ENCODE data around the gene CEACAM19. TPM values are rescaled to one million over a fixed set of nuclear protein-coding genes. Genes with fewer than 3 reads are reported as not detected.

The CEACAM19 gene
- total RNA-seq, 1 donor from 2014 or later = 0.09 TPM

- Histone ChIP-seq H3K9me3 (ENCODE audit: low read depth) (no peaks in the 10 kb centered on the region), H3K4me2 (no peak overlapping the region), H2AFZ (replicated peaks) (no peak overlapping the region), H3K36me3 (no peaks in the 10 kb centered on the region), H3K9ac (no peak overlapping the region), H3K27ac (no peak overlapping the region), H3K27me3 (no peaks in the 10 kb centered on the region), H4K20me1 (ENCODE audit: low read depth) (no peaks in the 10 kb centered on the region), H3K4me3 (no peak overlapping the region), H3K79me2 (ENCODE audit: low read depth) (no peaks in the 10 kb centered on the region), H3K4me1 (no peaks in the 10 kb centered on the region), H3F3A (ENCODE audit: low read depth) (no peaks in the 10 kb centered on the region)
- no peaks in the 10 kb centered on the region for H3K36me3 Mint-ChIP-seq
- no peak overlapping the region for H3K27ac Mint-ChIP-seq
- no peak for TF ChIP-seq EZH2phosphoT487 (IDR thresholded peaks at IDR 0.05)
- TF ChIP-seq EZH2 (IDR thresholded peaks at IDR 0.05) = no peak
- no peak for TF ChIP-seq CTCF (IDR thresholded peaks at IDR 0.05)
- DNase-seq (ENCODE audit: low spot score) = no peak
- H3K4me3 Mint-ChIP-seq = no peak overlapping the region
- H3K27me3 Mint-ChIP-seq (ENCODE audit: insufficient read depth, low read depth) = peaks cover 2% of the 10 kb centered on the region
- H3K4me1 Mint-ChIP-seq = peaks cover 4% of the 10 kb centered on the region
- peaks cover 2% of the 10 kb centered on the region for H3K9me3 Mint-ChIP-seq
These were observed 29.9 kb downstream of the CEACAM19 start for GRCh38 chr19:44701228-44701627.

- DNase-seq (ENCODE audit: low spot score) = no peak
- H3F3A ChIP-seq (ENCODE audit: low read depth) = no peaks in the 10 kb centered on the region
- no peaks in the 10 kb centered on the region for H3K36me3 Mint-ChIP-seq
These were observed 31.4 kb downstream of the CEACAM19 start for GRCh38 chr19:44702551-44703176.

GRCh38 chr19:44703336-44704078 lies 32.2 kb downstream of the CEACAM19 start:
- H3K4me3 ChIP-seq = no peak overlapping the region
- H3K36me3 Mint-ChIP-seq = no peaks in the 10 kb centered on the region
- H3K36me3 ChIP-seq = no peaks in the 10 kb centered on the region
- DNase-seq (ENCODE audit: low spot score) = no peak
- H3K9me3 ChIP-seq (ENCODE audit: low read depth) = no peaks in the 10 kb centered on the region
- H2AFZ ChIP-seq (replicated peaks) = no peak overlapping the region
- no peak overlapping the region for H3K4me3 Mint-ChIP-seq
- no peaks in the 10 kb centered on the region for H3K27me3 ChIP-seq
- H3K4me1 Mint-ChIP-seq = no peaks in the 10 kb centered on the region
- no peaks in the 10 kb centered on the region for H3F3A ChIP-seq (ENCODE audit: low read depth)
- TF ChIP-seq EZH2 (IDR thresholded peaks at IDR 0.05) = no peak
- no peak for TF ChIP-seq CTCF (IDR thresholded peaks at IDR 0.05)
- no peak for TF ChIP-seq EZH2phosphoT487 (IDR thresholded peaks at IDR 0.05)
- H3K9ac ChIP-seq = no peak overlapping the region
- peaks cover 2% of the 10 kb centered on the region for H3K9me3 Mint-ChIP-seq
- no peaks in the 10 kb centered on the region for H4K20me1 ChIP-seq (ENCODE audit: low read depth)
- no peaks in the 10 kb centered on the region for H3K4me1 ChIP-seq
- no peak overlapping the region for H3K27ac ChIP-seq
- H3K4me2 ChIP-seq = no peak overlapping the region
- H3K79me2 ChIP-seq (ENCODE audit: low read depth) = no peaks in the 10 kb centered on the region
- peaks cover 6% of the 10 kb centered on the region for H3K27me3 Mint-ChIP-seq (ENCODE audit: insufficient read depth, low read depth)
- H3K27ac Mint-ChIP-seq = peak overlapping the region; percentile 2

More at GRCh38 chr19:44702551-44703176, 31.4 kb downstream of the CEACAM19 start:
- Histone ChIP-seq H2AFZ (replicated peaks) (no peak overlapping the region), H3K4me1 (no peaks in the 10 kb centered on the region), H3K27me3 (no peaks in the 10 kb centered on the region), H3K4me2 (no peak overlapping the region), H3K4me3 (no peak overlapping the region), H3K36me3 (no peaks in the 10 kb centered on the region), H4K20me1 (ENCODE audit: low read depth) (no peaks in the 10 kb centered on the region), H3K9ac (no peak overlapping the region), H3K9me3 (ENCODE audit: low read depth) (no peaks in the 10 kb centered on the region), H3K79me2 (ENCODE audit: low read depth) (no peaks in the 10 kb centered on the region), H3K27ac (no peak overlapping the region)
- H3K4me3 Mint-ChIP-seq = no peak overlapping the region
- peaks cover 5% of the 10 kb centered on the region for H3K27me3 Mint-ChIP-seq (ENCODE audit: insufficient read depth, low read depth)
- peaks cover 2% of the 10 kb centered on the region for H3K9me3 Mint-ChIP-seq
- no peak for TF ChIP-seq EZH2phosphoT487 (IDR thresholded peaks at IDR 0.05)
- no peak for TF ChIP-seq EZH2 (IDR thresholded peaks at IDR 0.05)
- no peak for TF ChIP-seq CTCF (IDR thresholded peaks at IDR 0.05)
- peak overlapping the region; percentile 2 for H3K27ac Mint-ChIP-seq
- no peaks in the 10 kb centered on the region for H3K4me1 Mint-ChIP-seq
